ENCODE results near the gene PRRT3. TPM values are rescaled to one million over a fixed set of nuclear protein-coding genes. Genes with fewer than 3 reads are reported as not detected.
A peak's percentile ranks its signal among the peaks of the same experiment; 100 is the strongest.
"Not testable (repeated sequence)": the region's sequence is repeated elsewhere in the genome, so short reads cannot be mapped to it uniquely, and the experiment has no call there.

The PRRT3 gene
- total RNA-seq, 6 experiments from 2014 or later = 4.3 to 9.2 (median 7.7) TPM

- Mint-ChIP-seq H3K4me3 (no peak overlapping the region), H3K9me3 (no peaks in the 10 kb centered on the region), H3K36me3 (ENCODE audit: low read depth) (peaks cover 4% of the 10 kb centered on the region; the same call in 1 of the 2 replicates), H3K4me1 (ENCODE audit: low read depth) (peaks cover 4% of the 10 kb centered on the region; the same call in 1 of the 2 replicates), H3K27ac (no peak overlapping the region), H3K27me3 (ENCODE audit: insufficient read depth) (no peaks in the 10 kb centered on the region)
- TF ChIP-seq CTCF (IDR thresholded peaks at IDR 0.05) = no peak
- no peak for DNase-seq
Measured at GRCh38 chr3:9940746-9941145, 11.5 kb downstream of the PRRT3 start.

- H3K36me3 Mint-ChIP-seq (ENCODE audit: low read depth); H3K4me1 Mint-ChIP-seq (ENCODE audit: low read depth); DNase-seq; H3K4me3 Mint-ChIP-seq; H3K9me3 Mint-ChIP-seq; H3K27ac Mint-ChIP-seq; H3K27me3 Mint-ChIP-seq (ENCODE audit: insufficient read depth): not testable (repeated sequence)
Measured at GRCh38 chr3:9939906-9940305, 12.3 kb downstream of the PRRT3 start.

- H3K36me3 Mint-ChIP-seq (ENCODE audit: low read depth) = peaks cover 4% of the 10 kb centered on the region; the same call in 1 of the 2 replicates
- no peak for DNase-seq
- H3K27ac Mint-ChIP-seq = no peak overlapping the region
- H3K4me3 Mint-ChIP-seq = no peak overlapping the region
- no peak for TF ChIP-seq CTCF (IDR thresholded peaks at IDR 0.05)
- no peaks in the 10 kb centered on the region for H3K9me3 Mint-ChIP-seq
- peaks cover 17% of the 10 kb centered on the region for H3K4me1 Mint-ChIP-seq (ENCODE audit: low read depth)
- no peaks in the 10 kb centered on the region for H3K27me3 Mint-ChIP-seq (ENCODE audit: insufficient read depth)
Measured at GRCh38 chr3:9938966-9939365, 13.2 kb downstream of the PRRT3 start.

- Mint-ChIP-seq H3K36me3 (ENCODE audit: low read depth) (peaks cover 4% of the 10 kb centered on the region; the same call in 1 of the 2 replicates), H3K4me3 (no peak overlapping the region), H3K27me3 (ENCODE audit: insufficient read depth) (no peaks in the 10 kb centered on the region), H3K9me3 (no peaks in the 10 kb centered on the region), H3K27ac (no peak overlapping the region), H3K4me1 (ENCODE audit: low read depth) (peaks cover 18% of the 10 kb centered on the region)
- DNase-seq = no peak
- no peak for TF ChIP-seq CTCF (IDR thresholded peaks at IDR 0.05)
Measured at GRCh38 chr3:9937486-9938238, 14.5 kb downstream of the PRRT3 start.

- TF ChIP-seq CTCF (IDR thresholded peaks at IDR 0.05) = no peak
- DNase-seq = no peak
- Mint-ChIP-seq H3K4me3 (no peak overlapping the region), H3K4me1 (ENCODE audit: low read depth) (peaks cover 22% of the 10 kb centered on the region), H3K27ac (no peak overlapping the region), H3K27me3 (ENCODE audit: insufficient read depth) (no peaks in the 10 kb centered on the region), H3K9me3 (no peaks in the 10 kb centered on the region), H3K36me3 (ENCODE audit: low read depth) (peaks cover under 1% of the 10 kb centered on the region)
Measured at GRCh38 chr3:9935966-9936510, 16.2 kb downstream of the PRRT3 start.

GRCh38 chr3:9934993-9935392 is 17.2 kb downstream of the PRRT3 start:
- H3K27ac Mint-ChIP-seq = peak overlapping the region; percentile 89; the same call in 1 of the 2 replicates
- H3K4me3 Mint-ChIP-seq = peak overlapping the region; percentile 90
- no peaks in the 10 kb centered on the region for H3K9me3 Mint-ChIP-seq

More at GRCh38 chr3:9934993-9935392, 17.2 kb downstream of the PRRT3 start:
- no peak for TF ChIP-seq CTCF (IDR thresholded peaks at IDR 0.05)
- H3K4me1 Mint-ChIP-seq (ENCODE audit: low read depth) = peaks cover 22% of the 10 kb centered on the region
- H3K27me3 Mint-ChIP-seq (ENCODE audit: insufficient read depth) = no peaks in the 10 kb centered on the region; the same call in 1 of the 2 replicates
- peaks cover 11% of the 10 kb centered on the region for H3K36me3 Mint-ChIP-seq (ENCODE audit: low read depth)
- DNase-seq = no peak
